Coronary artery (tissue), 2 donors: Measurements from ENCODE around the gene CDH23.

Source experiments
- DNase-seq: peaks from one replicate; pipeline ENCODE4 v3.0.0-alpha.2; 2017; ENCODE audit warnings: low spot score
- H3K27ac ChIP-seq, 2 donors: fragments of 200-600 bp; sonication (generic); one replicate each; pipeline ENCODE4 v1.5.1; 2016 to 2019
- H3K4me3 ChIP-seq: fragments of 200-600 bp; sonication (generic); 2 replicates; pipeline ENCODE4 v1.5.1; 2016; ENCODE audit warnings: mild to moderate bottlenecking, moderate library complexity
- TF ChIP-seq, protein P1 (sequence below): fragments of 200-600 bp; sonication (generic); IDR thresholded peaks from one replicate; pipeline ENCODE4 v1.5.1; 2019; ENCODE audit warnings: antibody characterized with exemption

Gene CDH23

GRCh38 chr10:71827852-71828251, 431.1 kb downstream of the CDH23 start:
- TF ChIP-seq, protein P1, sequence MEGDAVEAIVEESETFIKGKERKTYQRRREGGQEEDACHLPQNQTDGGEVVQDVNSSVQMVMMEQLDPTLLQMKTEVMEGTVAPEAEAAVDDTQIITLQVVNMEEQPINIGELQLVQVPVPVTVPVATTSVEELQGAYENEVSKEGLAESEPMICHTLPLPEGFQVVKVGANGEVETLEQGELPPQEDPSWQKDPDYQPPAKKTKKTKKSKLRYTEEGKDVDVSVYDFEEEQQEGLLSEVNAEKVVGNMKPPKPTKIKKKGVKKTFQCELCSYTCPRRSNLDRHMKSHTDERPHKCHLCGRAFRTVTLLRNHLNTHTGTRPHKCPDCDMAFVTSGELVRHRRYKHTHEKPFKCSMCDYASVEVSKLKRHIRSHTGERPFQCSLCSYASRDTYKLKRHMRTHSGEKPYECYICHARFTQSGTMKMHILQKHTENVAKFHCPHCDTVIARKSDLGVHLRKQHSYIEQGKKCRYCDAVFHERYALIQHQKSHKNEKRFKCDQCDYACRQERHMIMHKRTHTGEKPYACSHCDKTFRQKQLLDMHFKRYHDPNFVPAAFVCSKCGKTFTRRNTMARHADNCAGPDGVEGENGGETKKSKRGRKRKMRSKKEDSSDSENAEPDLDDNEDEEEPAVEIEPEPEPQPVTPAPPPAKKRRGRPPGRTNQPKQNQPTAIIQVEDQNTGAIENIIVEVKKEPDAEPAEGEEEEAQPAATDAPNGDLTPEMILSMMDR, result no peak
- H3K4me3 ChIP-seq, result no peak overlapping the region
- H3K27ac ChIP-seq, result no peak overlapping the region
- DNase-seq, result no peak

- peak overlapping the region in 1 of 2 donors; percentile 5 for H3K27ac ChIP-seq
- TF ChIP-seq, protein P1, result no peak
- DNase-seq, result no peak
- no peak overlapping the region for H3K4me3 ChIP-seq
Measured at GRCh38 chr10:71828702-71829101, 432.0 kb downstream of the CDH23 start.

DNA sequence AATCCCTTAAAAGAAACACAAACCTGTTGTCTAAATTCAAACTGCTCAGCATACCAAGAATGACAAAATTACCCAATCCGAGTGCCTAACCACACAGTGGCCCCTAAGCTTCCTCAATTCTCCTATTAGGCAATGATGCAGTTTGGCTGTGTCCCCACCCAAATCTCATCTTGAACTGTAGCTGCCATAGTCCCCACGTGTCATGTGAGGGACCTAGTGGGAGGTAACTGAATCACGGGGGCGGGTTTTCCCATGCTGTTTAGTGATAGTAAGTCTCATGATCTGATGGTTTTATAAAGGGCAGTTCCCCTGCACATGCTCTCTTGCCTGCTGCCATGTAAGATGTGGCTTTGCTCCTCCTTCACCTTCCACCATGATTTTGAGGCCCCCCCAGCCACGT, 432.5 kb downstream of the CDH23 start:
- Histone ChIP-seq H3K4me3 (no peak overlapping the region), H3K27ac (peak overlapping the region in 1 of 2 donors; percentile 5)
- TF ChIP-seq, protein P1, result no peak
- DNase-seq, result no peak

- H3K4me3 ChIP-seq, result no peak overlapping the region
- TF ChIP-seq, protein P1, result no peak
- DNase-seq, result no peak
- H3K27ac ChIP-seq, result no peak overlapping the region
Measured at GRCh38 chr10:71829896-71830295, 433.2 kb downstream of the CDH23 start.

GRCh38 chr10:71830726-71831125, 434.0 kb downstream of the CDH23 start:
- H3K27ac ChIP-seq, result no peak overlapping the region
- no peak for DNase-seq
- no peak overlapping the region for H3K4me3 ChIP-seq
- TF ChIP-seq, protein P1, result no peak

- TF ChIP-seq, protein P1, result no peak
- no peak overlapping the region for H3K27ac ChIP-seq
- no peak overlapping the region for H3K4me3 ChIP-seq
- DNase-seq, result no peak
Measured at GRCh38 chr10:71831646-71832552, 435.2 kb downstream of the CDH23 start.

DNA sequence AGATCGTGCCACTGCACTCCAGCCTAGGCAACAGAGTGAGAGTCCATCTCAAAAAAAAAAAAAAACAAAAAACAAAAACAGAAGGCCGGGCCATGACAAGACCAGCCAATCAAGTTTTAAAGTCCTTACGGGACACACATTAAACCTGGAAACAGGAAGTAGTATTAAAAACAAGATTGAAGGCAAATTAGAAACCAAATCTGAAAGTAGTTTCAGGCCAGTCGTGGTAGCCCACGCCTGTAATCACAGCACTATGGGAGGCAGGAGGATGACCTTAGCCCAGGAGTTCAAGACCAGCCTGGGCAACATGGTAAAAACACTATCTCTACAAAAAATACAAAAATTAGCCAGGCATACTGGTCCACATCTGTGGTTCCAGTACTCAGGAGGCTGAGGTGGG, 436.2 kb downstream of the CDH23 start:
- H3K4me3 ChIP-seq, result no peak overlapping the region
- no peak overlapping the region for H3K27ac ChIP-seq
- DNase-seq, result no peak
- TF ChIP-seq, protein P1, result no peak
